HCT116 (cell line): ENCODE data around the gene LHPP.

Source experiments
- CEBPB ChIP-seq: IDR thresholded peaks from 2 replicates; pipeline ENCODE4 v1.6.1; 2012; ENCODE audit warnings: low read depth
- EGR1 ChIP-seq: IDR thresholded peaks from 2 replicates; pipeline ENCODE4 v1.6.1; 2012; ENCODE audit warnings: low read depth
- FOSL1 ChIP-seq: IDR thresholded peaks from 2 replicates; pipeline ENCODE4 v1.6.1; 2012; ENCODE audit warnings: low read depth
- POLR2A ChIP-seq: IDR thresholded peaks from 2 replicates; pipeline ENCODE4 v1.7.0; 2011; ENCODE audit warnings: borderline replicate concordance; ENCODE audit not compliant: insufficient read depth, insufficient read length; ENCODE audit errors: extremely low read depth
- POLR2AphosphoS5 ChIP-seq: IDR thresholded peaks from 2 replicates; pipeline ENCODE4 v1.6.1; 2011; ENCODE audit warnings: mild to moderate bottlenecking, low read depth, low read length, moderate library complexity
- TF ChIP-seq, protein P1 (sequence below), 3 experiments: fragments of 200-600 bp in 1 of 3; sonication (generic) in 1 of 3; IDR thresholded peaks in 2 of 3; conservative IDR thresholded peaks in 1 of 3; 2 replicates each; pipeline ENCODE4 v1.5.1; 2012 to 2017; ENCODE audit warnings: low read depth in 2 of 3, low read length in 2 of 3, antibody characterized with exemption in 1 of 3, borderline replicate concordance in 1 of 3, control low read depth in 1 of 3, mild to moderate bottlenecking in 1 of 3, mixed read lengths in 1 of 3, mixed run types in 1 of 3, moderate library complexity in 1 of 3; ENCODE audit not compliant: insufficient read depth in 1 of 3
- TF ChIP-seq, protein P2 (sequence below): IDR thresholded peaks from 2 replicates; pipeline ENCODE4 v1.6.1; 2012; ENCODE audit warnings: low read depth

DNA sequence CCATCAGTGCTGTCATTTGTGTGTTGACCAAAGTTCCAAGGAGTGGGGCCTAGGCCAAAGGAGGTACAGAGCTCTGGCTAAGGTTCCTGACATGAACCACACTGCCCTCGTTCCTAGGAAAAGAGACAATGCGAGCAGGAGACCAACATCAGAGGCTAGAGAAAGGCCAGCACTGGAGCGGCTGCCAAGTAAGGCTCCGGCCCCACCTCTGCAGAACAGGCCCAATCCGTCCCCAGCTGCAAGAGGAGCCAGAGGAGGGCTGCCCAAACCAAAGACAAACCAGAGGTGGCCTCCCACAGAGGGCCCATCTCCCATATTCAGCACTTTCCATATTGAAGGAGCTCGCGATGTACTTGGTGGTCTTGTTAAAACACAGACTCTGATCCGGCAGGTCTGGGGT lies 201.6 kb downstream of the LHPP start:
- TF ChIP-seq CEBPB: no peak
- TF ChIP-seq, protein P1, sequence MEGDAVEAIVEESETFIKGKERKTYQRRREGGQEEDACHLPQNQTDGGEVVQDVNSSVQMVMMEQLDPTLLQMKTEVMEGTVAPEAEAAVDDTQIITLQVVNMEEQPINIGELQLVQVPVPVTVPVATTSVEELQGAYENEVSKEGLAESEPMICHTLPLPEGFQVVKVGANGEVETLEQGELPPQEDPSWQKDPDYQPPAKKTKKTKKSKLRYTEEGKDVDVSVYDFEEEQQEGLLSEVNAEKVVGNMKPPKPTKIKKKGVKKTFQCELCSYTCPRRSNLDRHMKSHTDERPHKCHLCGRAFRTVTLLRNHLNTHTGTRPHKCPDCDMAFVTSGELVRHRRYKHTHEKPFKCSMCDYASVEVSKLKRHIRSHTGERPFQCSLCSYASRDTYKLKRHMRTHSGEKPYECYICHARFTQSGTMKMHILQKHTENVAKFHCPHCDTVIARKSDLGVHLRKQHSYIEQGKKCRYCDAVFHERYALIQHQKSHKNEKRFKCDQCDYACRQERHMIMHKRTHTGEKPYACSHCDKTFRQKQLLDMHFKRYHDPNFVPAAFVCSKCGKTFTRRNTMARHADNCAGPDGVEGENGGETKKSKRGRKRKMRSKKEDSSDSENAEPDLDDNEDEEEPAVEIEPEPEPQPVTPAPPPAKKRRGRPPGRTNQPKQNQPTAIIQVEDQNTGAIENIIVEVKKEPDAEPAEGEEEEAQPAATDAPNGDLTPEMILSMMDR (IDR thresholded peaks at IDR 0.05 in 2 of 3, conservative IDR thresholded peaks at IDR 0.05 in 1 of 3; ENCODE audit: borderline replicate concordance in 1 of 3, insufficient read depth in 1 of 3, low read depth in 2 of 3, low read length in 2 of 3): no peak
- TF ChIP-seq, protein P2, sequence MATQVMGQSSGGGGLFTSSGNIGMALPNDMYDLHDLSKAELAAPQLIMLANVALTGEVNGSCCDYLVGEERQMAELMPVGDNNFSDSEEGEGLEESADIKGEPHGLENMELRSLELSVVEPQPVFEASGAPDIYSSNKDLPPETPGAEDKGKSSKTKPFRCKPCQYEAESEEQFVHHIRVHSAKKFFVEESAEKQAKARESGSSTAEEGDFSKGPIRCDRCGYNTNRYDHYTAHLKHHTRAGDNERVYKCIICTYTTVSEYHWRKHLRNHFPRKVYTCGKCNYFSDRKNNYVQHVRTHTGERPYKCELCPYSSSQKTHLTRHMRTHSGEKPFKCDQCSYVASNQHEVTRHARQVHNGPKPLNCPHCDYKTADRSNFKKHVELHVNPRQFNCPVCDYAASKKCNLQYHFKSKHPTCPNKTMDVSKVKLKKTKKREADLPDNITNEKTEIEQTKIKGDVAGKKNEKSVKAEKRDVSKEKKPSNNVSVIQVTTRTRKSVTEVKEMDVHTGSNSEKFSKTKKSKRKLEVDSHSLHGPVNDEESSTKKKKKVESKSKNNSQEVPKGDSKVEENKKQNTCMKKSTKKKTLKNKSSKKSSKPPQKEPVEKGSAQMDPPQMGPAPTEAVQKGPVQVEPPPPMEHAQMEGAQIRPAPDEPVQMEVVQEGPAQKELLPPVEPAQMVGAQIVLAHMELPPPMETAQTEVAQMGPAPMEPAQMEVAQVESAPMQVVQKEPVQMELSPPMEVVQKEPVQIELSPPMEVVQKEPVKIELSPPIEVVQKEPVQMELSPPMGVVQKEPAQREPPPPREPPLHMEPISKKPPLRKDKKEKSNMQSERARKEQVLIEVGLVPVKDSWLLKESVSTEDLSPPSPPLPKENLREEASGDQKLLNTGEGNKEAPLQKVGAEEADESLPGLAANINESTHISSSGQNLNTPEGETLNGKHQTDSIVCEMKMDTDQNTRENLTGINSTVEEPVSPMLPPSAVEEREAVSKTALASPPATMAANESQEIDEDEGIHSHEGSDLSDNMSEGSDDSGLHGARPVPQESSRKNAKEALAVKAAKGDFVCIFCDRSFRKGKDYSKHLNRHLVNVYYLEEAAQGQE: no peak
- TF ChIP-seq POLR2A: no peak
- TF ChIP-seq FOSL1: no peak
- no peak for TF ChIP-seq EGR1
- TF ChIP-seq POLR2AphosphoS5: no peak
